ENCODE measurements around the gene PACSIN2. TPM values are rescaled to one million over a fixed set of nuclear protein-coding genes. Genes with fewer than 3 reads are reported as not detected.

Gene PACSIN2
- total RNA-seq, 1 donor from 2014 or later, result 68.9 TPM

DNA sequence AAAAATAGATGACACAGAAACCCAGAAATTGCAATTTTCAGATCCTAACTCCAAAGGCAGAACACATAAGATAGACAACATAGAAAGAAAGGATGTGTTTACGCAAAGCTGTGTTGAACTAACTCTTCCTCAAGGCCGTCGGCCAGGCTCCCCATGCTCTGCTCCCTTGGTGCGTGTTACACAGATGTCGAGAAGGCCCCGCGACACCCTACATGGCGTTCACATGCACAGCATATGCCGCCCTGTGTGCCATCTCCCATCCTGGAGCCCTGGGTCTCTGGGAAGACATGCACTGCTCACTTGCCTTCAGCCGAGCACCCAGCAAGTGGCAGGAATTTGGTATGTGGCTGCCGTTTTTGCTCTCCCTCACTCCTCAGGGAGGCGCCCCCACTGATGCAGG, 110.9 kb downstream of the PACSIN2 start:
- no peak for DNase-seq

DNA sequence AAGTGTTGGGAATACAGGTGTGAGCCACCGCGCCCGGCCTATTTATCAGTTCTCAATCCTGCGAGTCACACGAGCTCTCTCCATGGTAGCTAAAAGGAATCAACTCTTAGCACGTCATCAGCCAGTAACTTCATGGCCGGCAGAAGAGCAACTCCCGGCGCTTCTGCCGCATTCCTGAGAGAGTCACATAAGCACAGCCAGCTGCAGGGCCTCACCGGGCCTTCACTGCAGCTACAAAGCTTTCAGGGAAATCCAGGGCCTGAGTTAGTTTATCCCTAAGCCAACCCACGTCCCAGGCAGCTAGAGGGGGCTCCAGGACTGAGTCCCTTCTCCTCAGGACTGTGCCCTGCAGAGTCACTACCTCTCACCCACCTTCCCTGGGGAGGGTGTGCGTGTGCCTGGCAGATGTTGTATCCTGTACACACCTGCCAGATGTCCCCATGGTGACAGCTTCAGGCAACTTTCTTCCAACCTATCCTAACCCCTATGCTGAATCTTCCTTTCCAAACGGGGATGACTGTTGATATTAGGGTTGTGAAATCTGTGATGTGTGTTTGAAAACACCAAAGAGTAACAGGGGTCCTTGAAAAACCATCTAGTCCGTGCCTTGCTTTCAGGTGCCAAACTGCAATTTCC, 112.0 kb downstream of the PACSIN2 start:
- no peak for DNase-seq

DNA sequence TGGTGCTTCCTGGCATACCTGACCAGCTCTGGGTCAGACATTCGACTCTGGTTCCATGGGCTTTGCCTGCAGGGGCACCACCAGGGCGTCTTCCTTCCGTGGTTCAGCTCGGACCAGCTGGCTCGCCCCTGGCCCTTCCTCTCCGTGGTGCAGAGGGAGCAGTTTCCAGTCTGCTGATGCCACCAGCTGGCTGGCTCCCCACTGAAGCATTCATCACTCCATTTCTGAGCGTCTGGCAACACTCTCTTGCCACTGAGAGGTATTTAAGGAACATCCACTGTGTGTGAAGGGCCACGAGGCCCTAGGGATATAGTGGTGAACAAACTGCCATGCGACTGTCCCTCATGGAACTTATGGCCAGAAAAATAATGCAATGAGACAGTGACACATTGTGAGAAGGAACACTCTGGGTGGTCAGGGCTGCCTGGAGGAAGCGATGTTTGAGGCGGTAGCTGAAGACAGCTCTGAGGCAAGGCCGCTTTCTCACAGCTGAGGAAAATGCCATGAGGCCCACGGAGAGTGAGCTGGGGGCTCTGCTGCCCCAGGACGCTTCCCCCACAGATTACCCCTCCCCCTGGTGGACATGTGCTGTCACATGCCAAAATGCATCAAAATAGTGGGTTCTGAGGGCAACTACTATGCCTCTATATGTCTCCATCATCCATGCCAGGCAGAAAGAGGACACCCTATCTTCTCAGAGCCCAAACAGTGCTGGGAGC, 113.0 kb downstream of the PACSIN2 start:
- DNase-seq, result peak; percentile 20

GRCh38 chr22:42897960-42898359, 117.0 kb downstream of the PACSIN2 start:
- DNase-seq, result no peak

- no peak for DNase-seq
Observed at GRCh38 chr22:42895541-42895981, 119.4 kb downstream of the PACSIN2 start.

- no peak for DNase-seq
Observed at GRCh38 chr22:42895087-42895486, 119.9 kb downstream of the PACSIN2 start.

DNA sequence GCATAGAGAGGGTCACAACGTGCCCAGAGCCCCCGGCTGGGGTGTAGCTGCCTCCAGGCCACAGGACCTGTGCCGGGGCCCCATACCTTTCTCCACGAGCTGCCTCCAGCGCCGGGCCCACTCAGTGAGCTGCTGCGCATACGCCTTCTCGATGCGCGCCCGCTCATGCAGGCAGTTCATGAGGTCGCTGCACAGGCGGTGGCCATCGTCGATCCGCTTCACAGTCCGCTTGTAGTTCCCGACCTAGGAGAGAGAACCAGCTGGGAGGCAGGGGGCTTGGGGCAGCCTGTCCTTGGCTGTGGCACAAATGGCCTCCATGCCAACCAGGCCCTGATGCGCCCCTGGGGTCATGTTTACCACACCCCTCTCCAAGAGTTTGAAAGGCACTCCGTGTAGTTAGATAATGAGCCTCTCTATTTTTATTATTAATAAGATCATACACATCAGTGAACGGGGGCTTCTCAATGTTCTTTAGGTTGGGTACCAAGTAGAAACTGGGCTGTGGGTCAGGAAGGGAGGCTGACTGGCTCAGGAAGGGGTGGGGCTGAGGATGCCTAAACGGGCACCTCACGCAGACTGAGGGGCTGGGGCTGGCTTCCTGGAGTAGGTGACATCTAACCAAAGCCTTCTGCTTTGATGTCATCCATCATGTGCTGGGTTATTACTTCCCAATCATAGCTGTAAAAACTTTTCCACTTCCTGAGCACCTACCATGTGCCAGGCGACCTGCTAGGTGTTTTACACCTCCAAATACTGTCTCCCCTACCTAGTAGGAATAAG, 121.4 kb downstream of the PACSIN2 start:
- no peak for DNase-seq

- no peak for DNase-seq
Observed at GRCh38 chr22:42892571-42893316, 122.2 kb downstream of the PACSIN2 start.

DNA sequence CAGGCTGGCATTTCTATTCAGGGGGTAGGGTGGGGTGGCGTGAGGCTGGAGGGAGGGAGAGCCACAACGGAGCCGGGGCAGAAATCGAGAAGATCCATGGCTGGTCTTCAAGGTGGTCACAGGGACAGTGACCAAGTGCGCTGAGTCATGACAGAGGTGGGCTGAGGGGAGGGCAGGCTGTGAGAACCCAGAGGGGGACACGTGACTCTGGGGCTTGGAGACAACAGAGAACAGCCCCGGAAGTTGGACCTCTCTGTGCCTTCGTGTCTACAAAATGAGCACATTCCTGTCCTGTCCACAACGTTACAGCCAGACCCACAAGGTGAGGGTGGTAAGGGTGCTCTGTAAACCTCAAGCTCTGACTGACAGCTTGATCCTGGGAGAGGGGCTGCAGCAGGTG, 122.8 kb downstream of the PACSIN2 start:
- DNase-seq, result no peak

DNA sequence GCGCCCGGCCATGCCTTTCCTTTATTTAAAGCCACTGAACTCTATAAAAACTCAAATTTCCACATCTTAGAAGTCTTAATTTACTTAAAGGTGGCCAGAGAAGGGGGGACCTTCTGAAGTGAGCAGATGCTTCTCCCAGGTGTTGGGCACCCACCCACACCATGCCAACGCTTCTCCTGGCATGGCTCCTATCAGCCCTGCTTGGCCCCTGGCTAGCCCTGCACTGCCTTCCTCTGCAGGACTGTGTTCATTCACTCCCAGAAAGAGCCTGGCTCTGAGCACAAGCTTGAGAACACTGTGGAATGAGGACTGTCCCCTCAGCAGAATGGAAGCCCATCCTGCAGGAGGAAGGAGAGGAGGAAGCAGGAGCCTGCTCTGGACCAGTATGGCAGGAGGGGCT, 123.3 kb downstream of the PACSIN2 start:
- DNase-seq, result no peak

DNA sequence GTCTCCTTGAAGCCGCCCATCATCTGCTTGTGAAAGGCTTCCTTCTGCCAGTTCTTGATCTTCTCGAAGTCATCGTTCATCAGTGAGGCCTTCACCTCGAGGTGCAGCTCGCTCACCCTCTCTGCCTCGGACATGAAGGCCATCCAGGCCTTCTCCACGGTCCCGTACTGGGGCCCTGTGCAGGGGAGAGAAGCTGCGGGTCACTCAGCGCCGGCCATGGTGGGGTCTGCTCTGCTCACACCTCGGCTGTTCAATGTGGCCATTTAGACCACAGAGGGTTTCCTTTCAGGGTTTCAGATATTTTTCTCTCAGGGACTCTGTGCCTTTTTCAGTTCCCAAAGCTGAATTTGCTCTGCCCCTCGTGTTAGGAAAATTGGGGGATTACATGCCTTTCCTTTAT, 123.9 kb downstream of the PACSIN2 start:
- no peak for DNase-seq

- no peak for DNase-seq
Observed at GRCh38 chr22:42889304-42889703, 125.6 kb downstream of the PACSIN2 start.

DNA sequence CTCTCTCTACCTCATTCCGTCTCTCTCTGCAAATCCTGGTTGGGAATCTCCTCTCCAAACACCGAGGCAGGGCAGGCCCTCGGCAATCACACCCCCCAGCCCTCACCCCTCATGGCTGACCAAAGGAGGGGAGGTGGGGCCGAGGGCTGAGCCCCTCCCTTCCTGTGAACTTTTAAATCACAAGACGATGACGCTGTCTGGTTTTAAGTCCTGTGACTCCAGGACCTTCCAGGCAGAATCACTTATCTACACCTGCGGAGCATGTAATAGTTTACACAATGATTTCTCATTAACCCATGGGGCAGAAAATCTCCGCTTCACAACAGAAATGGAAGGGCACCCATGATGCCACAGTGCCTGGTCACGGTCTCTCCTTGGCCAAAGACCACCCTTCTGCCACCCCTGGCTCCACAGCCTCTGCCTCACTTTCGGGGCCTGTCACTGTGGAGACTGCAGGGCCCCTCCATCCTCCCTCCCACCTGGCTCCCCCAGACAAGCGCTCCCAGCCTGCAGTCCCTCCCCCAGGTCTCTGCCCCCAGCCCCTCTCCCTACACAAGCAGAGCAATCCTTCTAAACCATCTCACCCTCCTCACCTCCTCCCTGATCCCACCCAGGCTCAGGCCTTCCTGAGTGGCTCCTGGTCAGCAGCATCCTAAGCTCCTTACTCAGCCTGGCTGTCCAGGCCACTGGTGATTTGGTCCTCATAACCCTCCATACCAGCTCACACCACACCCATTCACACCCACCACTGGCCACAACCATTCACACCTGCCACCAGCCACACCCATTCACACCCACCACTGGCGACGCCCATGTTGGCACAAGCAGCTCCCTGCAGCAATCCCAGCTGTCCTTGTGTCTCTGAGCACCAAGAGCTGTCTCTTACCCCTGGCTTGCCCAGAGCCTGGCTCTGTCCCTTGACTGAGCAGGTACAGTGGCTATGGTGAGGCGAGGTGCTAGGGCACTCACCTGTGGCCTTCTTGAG, 127.1 kb downstream of the PACSIN2 start:
- DNase-seq, result no peak

DNA sequence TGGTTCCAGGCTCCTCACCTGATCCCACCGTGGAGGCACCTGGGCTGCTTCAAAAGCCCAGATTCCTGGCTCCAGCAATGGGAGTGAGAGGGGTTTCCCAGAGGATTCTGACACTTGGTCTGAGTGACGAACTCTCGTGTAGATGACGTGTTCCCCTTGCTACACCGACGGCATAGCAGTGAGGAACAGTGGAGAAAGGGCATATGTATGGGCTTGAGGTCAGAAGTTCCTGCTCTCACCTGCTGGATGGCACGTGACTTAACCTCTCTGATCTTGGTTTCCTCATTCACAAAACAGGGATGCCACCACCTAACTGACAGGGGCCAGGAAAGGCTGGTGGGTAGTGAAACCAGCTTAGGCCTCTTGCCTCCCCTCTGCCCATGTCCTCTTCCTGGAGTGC, 127.8 kb downstream of the PACSIN2 start:
- DNase-seq, result no peak

DNA sequence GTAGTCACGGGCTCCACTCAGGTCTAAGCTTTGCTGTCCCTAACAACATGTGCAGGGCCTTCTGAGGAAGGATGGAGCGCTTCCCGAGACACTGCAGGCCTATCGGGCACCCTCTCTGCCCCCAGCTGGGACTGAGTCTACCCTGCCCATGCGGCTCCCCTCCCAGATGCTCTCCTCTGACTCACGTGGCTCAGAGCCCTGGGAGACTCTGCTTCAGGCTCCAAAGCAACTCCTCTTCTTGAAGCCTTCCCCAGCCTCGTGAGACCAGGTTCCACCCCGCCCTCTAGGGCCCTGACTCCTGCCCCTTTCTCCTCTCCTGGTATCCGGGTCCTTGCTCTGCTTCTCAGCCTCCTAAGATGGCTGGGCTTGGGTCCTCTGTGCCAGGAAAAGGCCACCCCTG, 129.5 kb downstream of the PACSIN2 start:
- no peak for DNase-seq

DNA sequence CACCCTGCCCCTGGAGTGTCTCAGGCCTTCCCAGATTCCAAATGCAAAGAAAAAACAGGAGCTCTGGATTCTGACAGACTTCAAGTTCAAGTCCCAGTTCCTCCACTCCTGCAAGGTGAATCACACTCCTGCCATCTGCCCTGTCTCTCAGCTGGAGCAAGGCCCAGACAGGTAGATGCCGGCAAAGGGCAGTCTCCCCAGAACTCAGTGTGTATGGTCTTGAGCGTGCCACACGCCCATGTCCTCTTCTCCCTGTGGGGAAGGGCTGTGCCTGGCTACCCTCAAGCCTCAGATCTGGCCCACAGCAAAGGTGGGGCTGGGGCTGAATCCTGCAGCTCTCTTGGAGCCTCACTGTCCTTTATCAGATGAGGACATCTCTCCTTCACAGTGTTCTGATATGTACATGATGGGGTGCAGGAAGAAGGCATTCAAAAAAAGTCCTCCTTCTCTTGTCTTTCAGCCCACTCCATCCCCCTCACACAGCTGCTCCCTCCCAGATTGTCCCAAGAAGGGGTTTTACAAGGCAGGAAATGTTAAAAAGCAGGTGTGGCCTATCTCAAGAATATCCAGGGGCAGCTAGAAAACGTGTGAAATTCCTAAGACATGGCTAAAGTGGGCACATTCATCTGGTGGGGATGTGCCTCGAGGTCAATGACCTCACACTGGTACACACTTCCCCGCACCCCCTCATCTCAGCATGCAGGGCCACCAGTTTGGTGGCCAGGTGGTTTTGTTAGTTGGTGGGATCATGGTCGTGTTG, 130.2 kb downstream of the PACSIN2 start:
- DNase-seq, result no peak

DNA sequence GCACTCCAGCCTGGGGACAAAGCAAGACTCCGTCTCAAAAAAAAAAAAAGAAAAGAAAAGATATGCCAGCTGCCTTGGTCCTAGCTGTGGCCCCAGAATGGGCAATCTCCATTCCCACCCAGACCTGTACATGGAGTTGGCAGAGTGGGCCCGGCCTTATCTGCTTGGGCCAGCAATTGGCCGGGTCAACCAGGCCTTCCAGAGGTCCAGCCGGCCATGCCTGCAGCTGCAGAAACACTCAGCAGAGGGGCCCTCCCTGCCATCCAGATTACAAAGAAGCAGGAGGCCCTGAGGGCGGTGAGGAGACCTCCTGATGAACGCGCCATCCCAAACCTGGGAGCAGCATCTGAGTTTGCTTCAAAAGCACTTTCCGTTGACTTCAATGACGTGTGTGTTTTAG, 131.0 kb downstream of the PACSIN2 start:
- DNase-seq, result no peak

DNA sequence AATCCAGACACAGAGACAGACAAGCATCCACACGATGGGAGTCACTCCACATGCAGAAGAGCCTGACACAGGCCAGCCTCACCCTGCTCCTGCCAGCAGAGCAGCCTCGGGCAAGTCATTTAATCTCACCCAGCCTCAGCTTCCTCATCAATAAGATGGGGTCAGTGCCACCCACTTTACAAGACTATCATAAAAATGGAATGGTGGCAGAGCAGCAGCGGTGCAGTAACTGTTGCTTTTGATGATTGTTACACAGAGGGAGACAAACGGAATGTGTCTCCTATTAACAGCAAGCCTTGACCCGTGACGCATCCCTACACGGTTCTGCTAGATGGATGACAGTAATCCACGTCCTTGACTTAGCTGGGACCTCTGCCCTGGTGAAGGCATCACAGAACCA, 131.8 kb downstream of the PACSIN2 start:
- DNase-seq, result no peak

GRCh38 chr22:42881982-42882656, 132.8 kb downstream of the PACSIN2 start:
- DNase-seq, result no peak

DNA sequence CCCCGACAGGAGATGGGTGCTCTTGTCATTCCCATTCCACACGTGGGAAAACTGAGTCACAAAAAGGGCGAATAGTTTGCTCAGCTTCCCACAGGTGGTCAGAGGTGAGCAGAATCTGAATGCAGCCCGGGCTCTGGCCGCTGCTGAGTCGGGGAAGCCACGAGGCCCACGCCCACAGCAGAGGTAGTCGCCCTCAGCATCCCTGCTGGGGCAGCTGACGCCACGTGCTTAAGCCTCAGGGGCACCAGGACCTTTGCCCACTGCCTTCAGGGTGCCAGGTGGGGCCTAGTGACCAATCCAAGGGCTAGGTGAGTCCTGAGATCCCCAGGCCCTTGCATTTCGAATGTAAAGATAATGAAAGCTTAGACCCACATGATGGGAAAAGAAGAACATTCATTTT, 133.7 kb downstream of the PACSIN2 start:
- no peak for DNase-seq

All from dermis blood vessel endothelial cell (primary cell).